ENCODE data around the gene HS6ST2.

DNA sequence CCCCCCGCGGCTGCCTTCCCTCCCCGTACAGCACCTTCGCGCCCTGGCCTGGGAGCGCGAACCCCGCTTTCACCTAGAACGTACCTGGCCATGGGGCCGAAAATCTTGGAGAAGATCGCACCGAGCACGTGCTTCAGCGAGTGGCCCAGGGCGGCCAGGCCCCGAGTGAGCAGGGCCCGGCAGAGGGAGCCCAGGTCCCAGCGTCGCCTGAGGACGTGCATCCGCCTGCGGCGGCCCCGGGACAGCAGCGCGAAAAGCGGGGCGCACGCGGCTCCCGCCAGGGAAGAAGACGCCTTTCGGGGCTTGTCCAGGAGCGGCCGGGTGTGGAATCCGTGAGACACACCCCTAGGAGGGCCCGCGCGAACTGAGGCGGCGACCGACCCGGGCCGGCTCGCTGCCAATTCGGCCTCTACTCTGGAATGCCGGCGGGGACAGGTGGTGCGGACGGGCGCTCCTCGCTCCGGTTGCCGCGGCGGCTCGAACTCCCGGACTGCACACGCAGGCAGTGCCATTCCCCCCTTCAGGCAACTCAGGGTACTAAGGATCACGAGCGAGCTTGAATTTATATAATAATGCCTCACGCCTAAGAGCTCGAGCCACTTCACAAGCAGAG, at the start of gene HS6ST2:
- TF ChIP-seq, protein P1, sequence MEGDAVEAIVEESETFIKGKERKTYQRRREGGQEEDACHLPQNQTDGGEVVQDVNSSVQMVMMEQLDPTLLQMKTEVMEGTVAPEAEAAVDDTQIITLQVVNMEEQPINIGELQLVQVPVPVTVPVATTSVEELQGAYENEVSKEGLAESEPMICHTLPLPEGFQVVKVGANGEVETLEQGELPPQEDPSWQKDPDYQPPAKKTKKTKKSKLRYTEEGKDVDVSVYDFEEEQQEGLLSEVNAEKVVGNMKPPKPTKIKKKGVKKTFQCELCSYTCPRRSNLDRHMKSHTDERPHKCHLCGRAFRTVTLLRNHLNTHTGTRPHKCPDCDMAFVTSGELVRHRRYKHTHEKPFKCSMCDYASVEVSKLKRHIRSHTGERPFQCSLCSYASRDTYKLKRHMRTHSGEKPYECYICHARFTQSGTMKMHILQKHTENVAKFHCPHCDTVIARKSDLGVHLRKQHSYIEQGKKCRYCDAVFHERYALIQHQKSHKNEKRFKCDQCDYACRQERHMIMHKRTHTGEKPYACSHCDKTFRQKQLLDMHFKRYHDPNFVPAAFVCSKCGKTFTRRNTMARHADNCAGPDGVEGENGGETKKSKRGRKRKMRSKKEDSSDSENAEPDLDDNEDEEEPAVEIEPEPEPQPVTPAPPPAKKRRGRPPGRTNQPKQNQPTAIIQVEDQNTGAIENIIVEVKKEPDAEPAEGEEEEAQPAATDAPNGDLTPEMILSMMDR (conservative IDR thresholded peaks at IDR 0.05; ENCODE audit: low read length) = no peak
- no peak for TF ChIP-seq EZH2phosphoT487 (IDR thresholded peaks at IDR 0.05; ENCODE audit: borderline replicate concordance, low read depth, low read length)
